Stimulated activated naive CD4-positive, alpha-beta T cell treated with Interleukin-2 at 50 U/mL for 16 hours (primary cell): ENCODE measurements around the gene TGM4.

Source experiments
- DNase-seq: peaks from one replicate; lab custom pipeline; 2025; lab: John Stamatoyannopoulos, UW

Gene TGM4

GRCh38 chr3:44954962-44955361 is 80.6 kb downstream of the TGM4 start:
- DNase-seq, result no peak

DNA sequence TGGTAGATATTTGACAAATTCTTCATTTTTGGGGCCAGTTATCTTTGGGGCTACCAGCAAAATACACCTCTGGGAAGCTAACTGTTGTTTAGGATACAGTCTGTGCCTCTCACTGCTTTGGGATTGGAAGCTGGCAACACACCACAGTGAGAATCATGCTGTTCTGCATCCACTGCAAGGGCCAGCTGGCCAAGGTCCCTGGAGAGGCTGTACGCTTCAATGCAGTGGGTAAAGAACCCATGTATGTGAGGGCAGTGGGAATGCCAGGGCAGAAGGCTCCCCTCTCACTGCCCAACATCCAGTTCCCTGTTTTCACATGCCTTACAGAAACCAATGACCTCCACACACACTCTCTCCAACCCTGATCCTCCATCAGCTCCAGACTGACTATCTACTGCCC is 81.5 kb downstream of the TGM4 start:
- no peak for DNase-seq

DNA sequence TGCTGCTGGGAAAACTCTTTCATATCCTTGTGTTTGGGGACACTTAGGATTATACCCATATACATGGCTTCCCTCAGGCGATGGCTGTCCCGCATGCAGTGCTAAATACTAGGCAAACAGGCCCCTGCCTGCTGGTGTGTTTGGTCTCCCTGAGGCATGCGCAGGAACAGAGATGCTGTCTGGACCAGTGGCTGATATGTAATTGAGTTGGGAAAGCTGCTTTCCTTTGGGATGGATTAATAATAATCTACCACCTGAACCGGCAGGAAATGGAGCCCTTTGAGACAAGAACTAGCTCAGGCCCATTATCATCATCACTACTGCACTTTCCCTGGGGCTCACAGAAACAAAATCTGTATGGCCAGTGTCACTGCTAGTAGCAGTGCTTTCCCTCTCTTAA is 83.6 kb downstream of the TGM4 start:
- DNase-seq, result no peak

DNA sequence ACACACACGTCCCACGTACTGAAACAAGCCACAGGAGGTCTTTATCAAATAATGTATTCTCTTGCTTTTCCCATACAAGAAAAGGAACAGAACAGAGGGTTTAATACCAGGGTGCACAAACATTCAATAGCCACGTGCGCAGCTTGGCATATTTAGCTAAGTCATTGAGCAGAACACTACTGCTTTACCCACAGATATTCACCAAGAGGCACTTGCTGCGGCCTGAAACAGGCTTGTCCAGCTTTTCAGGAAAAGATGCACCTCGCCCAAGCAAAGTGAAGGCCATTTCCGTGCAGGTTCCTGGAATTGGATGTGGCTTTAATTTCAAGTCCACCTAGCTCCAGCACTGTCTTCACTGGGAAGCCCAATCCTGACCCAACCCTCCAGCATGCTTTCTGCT is 84.0 kb downstream of the TGM4 start:
- DNase-seq, result no peak

DNA sequence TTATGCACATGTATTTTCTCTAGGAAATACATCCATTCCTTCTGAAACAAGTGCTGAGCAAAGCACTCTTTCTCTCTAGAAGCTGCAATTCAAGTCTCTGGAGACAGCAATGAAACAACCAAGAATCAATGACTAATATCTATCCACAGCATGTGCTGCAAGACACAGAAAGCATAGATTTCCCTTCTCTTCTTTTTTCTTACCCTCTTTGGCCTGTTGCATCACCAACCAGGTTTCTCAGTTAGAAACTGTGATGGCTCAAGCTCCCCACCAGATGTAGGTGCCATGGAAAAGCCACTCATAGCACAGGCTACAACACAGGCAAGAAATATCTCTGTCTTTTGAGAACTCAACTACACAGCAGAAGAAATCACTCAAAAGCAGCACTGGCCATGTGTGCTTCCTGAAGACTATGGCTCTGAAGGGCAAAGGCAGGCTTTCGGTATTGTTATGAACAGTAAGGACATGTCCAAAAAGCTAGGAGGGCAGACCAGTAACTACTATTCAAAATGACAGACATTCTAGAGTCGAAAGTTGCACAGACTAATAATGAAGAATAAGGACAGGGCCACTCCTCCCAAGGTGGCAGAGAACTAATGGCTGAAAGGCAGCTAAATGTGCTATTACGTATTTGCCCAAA is 86.1 kb downstream of the TGM4 start:
- DNase-seq, result no peak

DNA sequence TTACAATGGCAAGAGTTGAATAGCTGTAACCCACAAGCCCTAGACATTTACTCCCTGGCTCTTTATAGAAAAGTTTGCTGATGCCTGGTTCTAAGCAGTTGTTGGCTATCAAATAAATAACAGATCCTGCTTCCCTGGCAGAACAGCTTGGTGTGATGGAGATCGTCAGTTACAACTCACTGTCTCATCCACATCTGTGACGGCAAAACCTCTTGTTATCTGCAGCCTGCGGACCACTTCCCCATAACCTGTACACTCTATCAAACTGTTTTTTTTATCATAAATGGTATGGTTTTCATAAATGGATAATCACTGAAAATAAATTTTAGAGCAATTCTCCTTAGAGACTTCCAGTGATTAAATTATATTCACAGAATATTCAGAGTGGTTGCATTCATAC is 87.5 kb downstream of the TGM4 start:
- no peak for DNase-seq

DNA sequence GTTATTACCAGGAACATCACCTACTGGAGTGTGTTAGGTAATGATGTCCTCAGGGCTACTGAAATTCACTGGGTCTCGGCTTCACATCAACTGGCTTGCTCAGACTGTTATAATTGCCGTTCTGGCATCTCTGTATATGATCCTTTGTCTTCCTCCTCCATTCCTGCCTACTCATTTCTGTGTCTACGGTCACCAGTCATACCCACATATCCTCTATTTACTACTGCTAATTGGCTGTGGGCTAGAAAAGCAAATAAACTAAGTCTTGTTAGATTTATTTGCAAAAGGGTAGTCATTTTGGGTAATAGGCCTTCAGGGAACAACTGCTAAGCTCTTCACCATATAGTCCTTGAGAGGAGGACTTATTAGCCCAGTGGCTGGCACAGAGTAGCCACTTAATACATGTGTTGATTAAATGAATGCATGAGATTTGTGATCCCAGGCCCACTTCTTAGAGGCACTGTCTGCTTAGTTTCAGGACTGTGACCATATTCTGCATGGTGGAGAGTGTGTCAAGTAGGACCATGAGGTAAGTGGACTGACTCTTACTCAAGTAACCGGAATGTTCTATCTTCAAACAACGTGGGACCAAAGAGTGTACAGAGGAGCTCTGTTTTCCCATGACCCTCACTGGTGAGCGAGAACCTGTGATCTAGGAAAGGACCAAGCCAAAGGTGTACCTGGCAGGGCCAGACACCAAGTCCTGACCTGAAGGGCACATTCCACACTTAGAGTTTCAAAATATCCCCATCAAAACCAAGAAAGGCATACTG is 88.4 kb downstream of the TGM4 start:
- no peak for DNase-seq

DNA sequence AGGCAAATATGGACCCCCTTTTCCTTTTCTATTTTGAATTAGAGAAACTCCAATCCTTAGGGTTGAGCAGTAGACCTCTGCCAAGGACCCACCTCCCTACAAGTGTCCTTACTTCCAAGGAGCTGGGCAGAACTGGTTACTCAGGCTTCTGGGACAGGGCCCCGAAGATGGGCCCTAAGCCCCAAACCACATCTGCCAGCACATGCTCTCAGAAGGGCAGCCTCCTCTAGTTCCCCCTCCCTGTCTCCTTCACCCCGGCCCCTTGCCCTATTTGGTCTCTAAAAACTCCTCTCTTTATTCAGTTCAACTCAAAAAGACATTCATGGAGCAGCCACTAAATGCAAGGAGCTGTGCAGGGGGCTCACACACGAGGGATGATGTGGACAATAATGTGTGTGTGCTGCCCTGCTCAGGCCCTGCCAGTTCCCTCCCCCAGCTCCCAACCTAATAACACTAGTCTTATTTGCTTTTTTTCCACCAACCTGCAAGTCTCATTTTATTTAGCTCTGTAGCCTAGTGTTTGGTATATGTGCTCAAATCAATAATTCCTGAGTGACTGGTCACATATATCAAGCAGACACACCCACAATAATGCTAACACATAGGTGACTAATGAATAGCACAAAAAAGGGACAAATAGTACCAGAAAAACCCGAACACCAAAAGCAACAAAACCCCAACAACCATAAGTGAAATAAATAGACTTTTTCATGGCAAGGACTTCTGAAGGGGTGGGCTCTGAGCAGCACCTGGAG is 89.3 kb downstream of the TGM4 start:
- DNase-seq, result no peak
